Endothelial cell of umbilical vein (primary cell): ENCODE results near the gene SFTPA1. TPM values are rescaled to one million over a fixed set of nuclear protein-coding genes. Genes with fewer than 3 reads are reported as not detected.
"Not testable (repeated sequence)": the region's sequence is repeated elsewhere in the genome, so short reads cannot be mapped to it uniquely, and the experiment has no call there.

ENCODE experiments used
- BruUV-seq: library from RNA; stranded (reverse); fragments of 400-500 nt; replicated peaks from 2 replicates; lab custom pipeline; 2021; lab: Mats Ljungman, UMichigan
- CTCF ChIA-PET: fragments of 300-600, 350-600 bp; sonication (Branson Sonifier 250); formaldehyde crosslinking; loops from one replicate; lab custom pipeline; 2021; ENCODE audit warnings: antibody characterized with exemption, inconsistent platforms; lab: Charles Lee
- POLR2A ChIA-PET: fragments of 300-600, 350-600 bp; sonication (Branson Sonifier 250); formaldehyde crosslinking; loops from one replicate; lab custom pipeline; 2021; ENCODE audit warnings: antibody characterized with exemption, inconsistent platforms; lab: Charles Lee
- DNase-seq: peaks from one replicate; pipeline ENCODE4 v3.0.0-alpha.2; 2011; ENCODE audit warnings: low read depth, low spot score
- FAIRE-seq: peaks from 2 replicates; lab custom pipeline; 2011; peaks lifted over from hg19 to GRCh38; lab: Jason Lieb, UNC
- H2AFZ ChIP-seq: 2 replicates; pipeline ENCODE4 v1.6.0; 2012; ENCODE audit warnings: low read depth, low read length, control low read depth, inconsistent platforms
- H3K27ac ChIP-seq: 2 replicates; pipeline ENCODE4 v1.5.1; 2011; ENCODE audit warnings: low read depth, mild to moderate bottlenecking, control low read depth, low read length, moderate library complexity; ENCODE audit not compliant: insufficient read depth
- H3K27me3 ChIP-seq, 2 experiments: 2 replicates each; pipeline versions ENCODE4 v1.6.0 to v1.6.1; 2011; ENCODE audit warnings: low read length in 2 of 2, mixed read lengths in 1 of 2; ENCODE audit not compliant: control insufficient read depth in 2 of 2, insufficient read depth in 2 of 2
- H3K36me3 ChIP-seq, 2 experiments: 2 replicates in 1 of 2; 3 replicates in 1 of 2; pipeline ENCODE4 v1.5.1; 2011; ENCODE audit warnings: low read length in 2 of 2, mild to moderate bottlenecking in 1 of 2, moderate library complexity in 1 of 2; ENCODE audit not compliant: control insufficient read depth in 2 of 2, insufficient read depth in 2 of 2; ENCODE audit errors: extremely low read depth in 1 of 2
- H3K4me1 ChIP-seq: 3 replicates; pipeline ENCODE4 v1.5.1; 2011; ENCODE audit warnings: mild to moderate bottlenecking, low read length; ENCODE audit not compliant: control insufficient read depth, insufficient read depth; ENCODE audit errors: extremely low read depth
- H3K4me2 ChIP-seq: 2 replicates; pipeline ENCODE4 v1.6.1; 2011; ENCODE audit warnings: low read length, control low read depth, mixed read lengths; ENCODE audit not compliant: insufficient read depth
- H3K4me3 ChIP-seq, 3 experiments: fragments of 200-600 bp in 1 of 3; sonication (generic), shearing (Covaris generic) in 1 of 3; replicated peaks in 1 of 3; 2 replicates each; pipeline ENCODE4 v1.5.1; 2011 to 2016; ENCODE audit warnings: control low read depth in 3 of 3, low read length in 3 of 3, mild to moderate bottlenecking in 2 of 3, inconsistent platforms in 1 of 3, low read depth in 1 of 3, moderate library complexity in 1 of 3; ENCODE audit not compliant: insufficient read depth in 1 of 3
- H3K79me2 ChIP-seq: 2 replicates; pipeline ENCODE4 v1.6.0; 2012; ENCODE audit warnings: low read length, inconsistent platforms; ENCODE audit not compliant: control insufficient read depth, insufficient read depth
- H3K9ac ChIP-seq: replicated peaks from 2 replicates; pipeline ENCODE3; 2011; ENCODE audit warnings: low read length, control low read depth; ENCODE audit not compliant: insufficient read depth; ENCODE audit errors: extremely low read depth
- H3K9me1 ChIP-seq: replicated peaks from 3 replicates; pipeline ENCODE4 v1.6.0; 2011; ENCODE audit warnings: mild to moderate bottlenecking, low read length; ENCODE audit not compliant: control insufficient read depth, insufficient read depth; ENCODE audit errors: extremely low read depth
- H3K9me3 ChIP-seq: replicated peaks from 2 replicates; pipeline ENCODE4 v1.5.1; 2012; ENCODE audit warnings: low read length, inconsistent platforms; ENCODE audit not compliant: control insufficient read depth, insufficient read depth
- H4K20me1 ChIP-seq: replicated peaks from 2 replicates; pipeline ENCODE3; 2011; ENCODE audit warnings: mild to moderate bottlenecking, low read length; ENCODE audit not compliant: control insufficient read depth, insufficient read depth; ENCODE audit errors: extremely low read depth
- EZH2 ChIP-seq: IDR thresholded peaks from 2 replicates; pipeline ENCODE4 v1.6.1; 2012; ENCODE audit warnings: borderline replicate concordance, low read depth, mild to moderate bottlenecking, moderate library complexity, low read length, inconsistent platforms; ENCODE audit not compliant: severe bottlenecking
- FOS ChIP-seq: IDR thresholded peaks from 2 replicates; pipeline ENCODE4 v1.6.1; 2011; ENCODE audit warnings: mild to moderate bottlenecking, low read length, moderate library complexity, borderline replicate concordance; ENCODE audit not compliant: insufficient read depth
- GATA2 ChIP-seq: IDR thresholded peaks from 2 replicates; pipeline ENCODE4 v1.7.0; 2011; ENCODE audit warnings: low read depth, mild to moderate bottlenecking, moderate library complexity, mixed read lengths, low read length; ENCODE audit not compliant: insufficient read length, insufficient read depth
- JUN ChIP-seq: IDR thresholded peaks from 2 replicates; pipeline ENCODE4 v1.6.1; 2011; ENCODE audit warnings: borderline replicate concordance, low read depth; ENCODE audit not compliant: insufficient read length, insufficient read depth
- MAX ChIP-seq: IDR thresholded peaks from 2 replicates; pipeline ENCODE4 v1.6.1; 2011; ENCODE audit not compliant: insufficient read depth, insufficient read length
- POLR2A ChIP-seq: IDR thresholded peaks from 2 replicates; pipeline ENCODE4 v1.6.1; 2012; ENCODE audit warnings: low read depth, mild to moderate bottlenecking, control low read depth, low read length
- dilution Hi-C: fragments of 300-500 bp; cut with MboI; formaldehyde crosslinking; loops from one replicate; pipeline ENCODE4 v1.15.0; 2019; ENCODE audit warnings: low sequenced_read_pairs; ENCODE audit not compliant: extremely low pct_ligation_motif_present
- intact Hi-C: fragments of 100-400 bp; cut with micrococcal nuclease; formaldehyde crosslinking; loops from one replicate; pipeline ENCODE4 v1.10.0; 2022
- polyA plus RNA-seq, 4 experiments: library from polyadenylated mRNA; depleted of rRNA in 3 of 4; stranded (reverse) in 3 of 4; unstranded in 1 of 4; fragments of >200 nt; gene quantifications; 2 replicates each; pipeline versions ENCODE4 v1.2.1 to v1.2.3, GENCODE V29; 2011 to 2012; ENCODE audit warnings: missing spikeins in 1 of 4
- total RNA-seq: library from RNA; stranded (reverse); gene quantifications from 2 replicates; pipeline ENCODE4 v1.2.3, GENCODE V29; 2021
- TF ChIP-seq, protein P1 (sequence below), 2 donors: IDR thresholded peaks; 1 replicate in 1 of 2; 2 replicates in 1 of 2; pipeline ENCODE4 v1.5.1; 2011; ENCODE audit warnings: low read length in 2 of 2, mild to moderate bottlenecking in 2 of 2, moderate library complexity in 2 of 2, control low read depth in 1 of 2, inconsistent platforms in 1 of 2, low read depth in 1 of 2; ENCODE audit not compliant: insufficient read depth in 1 of 2; ENCODE audit errors: extremely low read depth in 1 of 2

Gene SFTPA1
- total and polyA plus RNA-seq, 2 donors (not counting 3 experiments of a cell fraction or from before 2014, with no cell fraction given): not detected

GRCh38 chr10:79623663-79624062 lies 12.9 kb downstream of the SFTPA1 start:
- dilution Hi-C loops, FAIRE-seq, H3K27ac ChIP-seq, H3K79me2 ChIP-seq, intact Hi-C loops, H3K9ac ChIP-seq, H2AFZ ChIP-seq, H3K4me2 ChIP-seq, DNase-seq, H3K9me3 ChIP-seq, H4K20me1 ChIP-seq, BruUV-seq, H3K4me3 ChIP-seq, POLR2A ChIA-PET, H3K4me1 ChIP-seq, H3K36me3 ChIP-seq, H3K27me3 ChIP-seq, CTCF ChIA-PET, H3K9me1 ChIP-seq: not testable (repeated sequence)

DNA sequence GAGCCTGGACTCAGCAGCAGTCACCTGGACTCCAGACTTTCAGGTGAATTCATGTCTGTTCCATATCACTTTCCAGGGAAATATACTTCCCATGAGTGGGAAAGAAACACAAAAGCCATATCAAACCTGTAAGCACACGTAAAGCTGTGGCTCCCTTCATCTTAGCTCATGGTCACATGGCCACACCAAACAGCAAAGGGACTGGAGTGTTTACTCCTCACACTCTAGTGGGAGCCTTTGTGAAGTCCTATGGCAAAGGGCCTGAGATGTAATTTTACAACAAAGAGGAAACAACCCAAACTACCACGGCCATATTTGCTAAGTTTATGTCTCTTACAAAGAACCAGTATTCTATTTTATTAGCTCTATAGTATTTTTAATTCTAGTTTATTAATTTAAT lies 16.3 kb downstream of the SFTPA1 start:
- Histone ChIP-seq H3K36me3 (no peaks in the 10 kb centered on the region), H3K9me1 (no peaks in the 10 kb centered on the region), H3K4me2 (no peak overlapping the region), H3K9me3 (no peaks in the 10 kb centered on the region), H3K9ac (no peak overlapping the region), H3K4me1 (no peaks in the 10 kb centered on the region), H2AFZ (no peak overlapping the region), H3K79me2 (no peaks in the 10 kb centered on the region), H3K27ac (no peak overlapping the region), H4K20me1 (no peaks in the 10 kb centered on the region), H3K4me3 (no peak overlapping the region), H3K27me3 (no peaks in the 10 kb centered on the region)
- CTCF ChIA-PET: interaction anchor here (1.5 kb wide), 1 partner anchor 11 kb away, joined by 3 read pairs; no protein-coding TSS in a partner anchor
- POLR2A ChIA-PET: no interaction called here
- dilution Hi-C loops: no loop called here
- BruUV-seq: no TSS peak
- no peak for FAIRE-seq
- DNase-seq: no peak
- intact Hi-C loops: no loop called here
- TF ChIP-seq POLR2A (no peak), MAX (no peak), FOS (no peak), JUN (no peak), GATA2 (no peak), EZH2 (no peak)
- TF ChIP-seq, protein P1, sequence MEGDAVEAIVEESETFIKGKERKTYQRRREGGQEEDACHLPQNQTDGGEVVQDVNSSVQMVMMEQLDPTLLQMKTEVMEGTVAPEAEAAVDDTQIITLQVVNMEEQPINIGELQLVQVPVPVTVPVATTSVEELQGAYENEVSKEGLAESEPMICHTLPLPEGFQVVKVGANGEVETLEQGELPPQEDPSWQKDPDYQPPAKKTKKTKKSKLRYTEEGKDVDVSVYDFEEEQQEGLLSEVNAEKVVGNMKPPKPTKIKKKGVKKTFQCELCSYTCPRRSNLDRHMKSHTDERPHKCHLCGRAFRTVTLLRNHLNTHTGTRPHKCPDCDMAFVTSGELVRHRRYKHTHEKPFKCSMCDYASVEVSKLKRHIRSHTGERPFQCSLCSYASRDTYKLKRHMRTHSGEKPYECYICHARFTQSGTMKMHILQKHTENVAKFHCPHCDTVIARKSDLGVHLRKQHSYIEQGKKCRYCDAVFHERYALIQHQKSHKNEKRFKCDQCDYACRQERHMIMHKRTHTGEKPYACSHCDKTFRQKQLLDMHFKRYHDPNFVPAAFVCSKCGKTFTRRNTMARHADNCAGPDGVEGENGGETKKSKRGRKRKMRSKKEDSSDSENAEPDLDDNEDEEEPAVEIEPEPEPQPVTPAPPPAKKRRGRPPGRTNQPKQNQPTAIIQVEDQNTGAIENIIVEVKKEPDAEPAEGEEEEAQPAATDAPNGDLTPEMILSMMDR (IDR thresholded peaks at IDR 0.05; ENCODE audit: extremely low read depth in 1 of 2, insufficient read depth in 1 of 2, low read depth in 1 of 2, low read length in 2 of 2): no peak
